ENCODE data around the gene QSOX2. TPM values are rescaled to one million over a fixed set of nuclear protein-coding genes. Genes with fewer than 3 reads are reported as not detected.

The QSOX2 gene
- polyA plus RNA-seq, 4 donors = 1.4 to 11.0 (median 4.3) TPM

DNA sequence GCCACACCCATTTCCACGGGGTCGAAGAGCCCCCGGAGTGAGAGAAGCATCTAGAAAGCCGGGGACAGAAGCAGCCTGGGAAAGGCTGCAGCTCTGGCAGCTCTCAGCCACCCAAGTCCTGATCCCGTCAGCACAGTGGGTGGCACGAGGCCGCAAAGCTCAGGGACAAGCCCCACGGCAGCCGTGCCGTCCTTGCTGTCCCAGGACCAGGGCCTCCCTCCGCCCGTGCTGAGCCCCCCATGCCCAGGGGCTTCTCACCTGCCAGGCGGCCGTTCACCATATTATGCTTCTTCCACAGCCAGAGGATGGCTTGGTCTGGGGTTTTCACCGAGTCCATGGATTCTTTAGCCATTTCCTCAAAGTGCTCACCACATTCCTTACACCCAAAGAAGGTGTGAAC is 34.6 kb downstream of the QSOX2 start:
- H3K27me3 ChIP-seq (ENCODE audit: control insufficient read depth in 3 of 3, insufficient read depth in 3 of 3, low read length in 3 of 3) = no peaks in the 10 kb centered on the region
- H3K4me1 ChIP-seq (ENCODE audit: control insufficient read depth in 3 of 3, insufficient read depth in 2 of 3, low read depth in 1 of 3, low read length in 2 of 3) = no peaks in the 10 kb centered on the region
- WGBS, 3 donors = 92 to 93% (median 92%) methylated on average over 14 to 15 of the region's 15 CpGs
- H3K27ac ChIP-seq (ENCODE audit: low read depth in 1 of 3, low read length in 2 of 3) = no peak overlapping the region
- H3K36me3 ChIP-seq (ENCODE audit: control insufficient read depth in 3 of 3, insufficient read depth in 2 of 3, low read depth in 1 of 3, low read length in 3 of 3) = peaks cover 3 to 75% (median 9%) of the 10 kb centered on the region in 3 donors
- H3K4me3 ChIP-seq (ENCODE audit: low read depth in 1 of 3, low read length in 3 of 3) = no peak overlapping the region
- DNase-seq (no peak), FAIRE-seq (no peak)
- peaks cover 0 to 9% of the 10 kb centered on the region in 2 donors for H3K9me3 ChIP-seq (ENCODE audit: control insufficient read depth in 2 of 2, insufficient read depth in 1 of 2, low read depth in 1 of 2, low read length in 1 of 2)

- 94 to 96% (median 95%) methylated on average over 16 of the region's 16 CpGs for WGBS, 3 donors
- Histone ChIP-seq H3K9me3 (ENCODE audit: control insufficient read depth in 2 of 2, insufficient read depth in 1 of 2, low read depth in 1 of 2, low read length in 1 of 2) (peaks cover 0 to 9% of the 10 kb centered on the region in 2 donors), H3K4me3 (ENCODE audit: low read depth in 1 of 3, low read length in 3 of 3) (no peak overlapping the region), H3K27ac (ENCODE audit: low read depth in 1 of 3, low read length in 2 of 3) (no peak overlapping the region), H3K36me3 (ENCODE audit: control insufficient read depth in 3 of 3, insufficient read depth in 2 of 3, low read depth in 1 of 3, low read length in 3 of 3) (peaks cover 3 to 75% (median 9%) of the 10 kb centered on the region in 3 donors), H3K4me1 (ENCODE audit: control insufficient read depth in 3 of 3, insufficient read depth in 2 of 3, low read depth in 1 of 3, low read length in 2 of 3) (no peaks in the 10 kb centered on the region), H3K27me3 (ENCODE audit: control insufficient read depth in 3 of 3, insufficient read depth in 3 of 3, low read length in 3 of 3) (peaks cover 0 to 3% (median 0%) of the 10 kb centered on the region in 3 donors)
- DNase-seq (no peak), FAIRE-seq (no peak)
These were observed 35.3 kb downstream of the QSOX2 start for GRCh38 chr9:136210276-136210675.

DNA sequence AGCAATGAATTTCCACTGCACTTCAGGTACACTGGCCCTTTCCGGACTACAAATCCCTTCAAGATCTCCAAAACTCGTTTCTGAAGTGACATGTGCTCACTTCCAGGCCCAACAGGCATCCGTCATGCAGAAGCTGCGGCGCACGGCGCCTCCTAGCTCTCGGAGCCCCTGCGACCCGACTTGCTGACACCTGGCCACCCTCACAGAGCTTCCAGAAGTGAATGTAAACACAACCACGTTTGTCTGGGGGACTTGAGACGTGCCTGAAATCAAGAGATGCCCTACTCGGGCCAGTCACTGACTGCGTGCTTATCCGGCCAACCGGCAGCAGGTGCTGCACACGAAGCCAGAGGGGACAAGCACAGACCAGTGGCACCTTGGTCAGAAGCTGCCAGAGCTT is 35.8 kb downstream of the QSOX2 start:
- peaks cover 3 to 72% (median 6%) of the 10 kb centered on the region in 3 donors for H3K36me3 ChIP-seq (ENCODE audit: control insufficient read depth in 3 of 3, insufficient read depth in 2 of 3, low read depth in 1 of 3, low read length in 3 of 3)
- no peak overlapping the region for H3K4me3 ChIP-seq (ENCODE audit: low read depth in 1 of 3, low read length in 3 of 3)
- DNase-seq = no peak
- H3K27ac ChIP-seq (ENCODE audit: low read depth in 1 of 3, low read length in 2 of 3) = no peak overlapping the region
- H3K27me3 ChIP-seq (ENCODE audit: control insufficient read depth in 3 of 3, insufficient read depth in 3 of 3, low read length in 3 of 3) = peaks cover 0 to 5% (median 0%) of the 10 kb centered on the region in 3 donors
- WGBS, 3 donors = 82 to 88% (median 87%) methylated on average over 17 of the region's 17 CpGs
- no peaks in the 10 kb centered on the region for H3K4me1 ChIP-seq (ENCODE audit: control insufficient read depth in 3 of 3, insufficient read depth in 2 of 3, low read depth in 1 of 3, low read length in 2 of 3)
- peaks cover 0 to 9% of the 10 kb centered on the region in 2 donors for H3K9me3 ChIP-seq (ENCODE audit: control insufficient read depth in 2 of 2, insufficient read depth in 1 of 2, low read depth in 1 of 2, low read length in 1 of 2)
- FAIRE-seq = no peak

DNA sequence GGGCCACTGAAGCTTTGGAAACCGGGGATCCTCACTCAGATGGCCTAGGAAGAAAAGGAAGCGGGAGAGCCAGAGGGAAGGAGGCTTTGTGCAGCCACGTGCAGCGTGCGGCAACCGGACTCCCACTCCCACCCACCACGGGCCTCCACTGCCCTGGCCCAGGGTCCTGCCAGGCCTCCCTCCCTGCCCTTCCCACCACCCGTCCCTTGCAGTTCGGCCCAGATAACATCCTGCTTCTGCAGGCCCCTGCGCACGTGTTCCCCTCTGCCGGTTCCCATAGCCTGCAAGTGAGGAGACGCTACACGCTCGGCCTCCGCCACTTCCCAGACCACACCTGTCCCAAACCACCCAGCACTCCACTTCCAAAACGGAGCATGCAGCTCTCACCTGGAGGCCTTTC is 36.4 kb downstream of the QSOX2 start:
- peaks cover 3 to 66% (median 6%) of the 10 kb centered on the region in 3 donors for H3K36me3 ChIP-seq (ENCODE audit: control insufficient read depth in 3 of 3, insufficient read depth in 2 of 3, low read depth in 1 of 3, low read length in 3 of 3)
- no peaks in the 10 kb centered on the region for H3K4me1 ChIP-seq (ENCODE audit: control insufficient read depth in 3 of 3, insufficient read depth in 2 of 3, low read depth in 1 of 3, low read length in 2 of 3)
- 94 to 96% (median 95%) methylated on average over 13 to 17 of the region's 17 CpGs for WGBS, 3 donors
- peaks cover 1 to 10% (median 4%) of the 10 kb centered on the region in 3 donors for H3K27me3 ChIP-seq (ENCODE audit: control insufficient read depth in 3 of 3, insufficient read depth in 3 of 3, low read length in 3 of 3)
- peaks cover 0 to 5% of the 10 kb centered on the region in 2 donors for H3K9me3 ChIP-seq (ENCODE audit: control insufficient read depth in 2 of 2, insufficient read depth in 1 of 2, low read depth in 1 of 2, low read length in 1 of 2)
- FAIRE-seq = no peak
- H3K4me3 ChIP-seq (ENCODE audit: low read depth in 1 of 3, low read length in 3 of 3) = no peak overlapping the region
- DNase-seq = no peak
- no peak overlapping the region for H3K27ac ChIP-seq (ENCODE audit: low read depth in 1 of 3, low read length in 2 of 3)

GRCh38 chr9:136208675-136209074 is 36.9 kb downstream of the QSOX2 start:
- Histone ChIP-seq H3K36me3 (ENCODE audit: control insufficient read depth in 3 of 3, insufficient read depth in 2 of 3, low read depth in 1 of 3, low read length in 3 of 3) (peaks cover 3 to 62% (median 4%) of the 10 kb centered on the region in 3 donors), H3K4me3 (ENCODE audit: low read depth in 1 of 3, low read length in 3 of 3) (no peak overlapping the region), H3K27ac (ENCODE audit: low read depth in 1 of 3, low read length in 2 of 3) (no peak overlapping the region), H3K4me1 (ENCODE audit: control insufficient read depth in 3 of 3, insufficient read depth in 2 of 3, low read depth in 1 of 3, low read length in 2 of 3) (no peaks in the 10 kb centered on the region), H3K27me3 (ENCODE audit: control insufficient read depth in 3 of 3, insufficient read depth in 3 of 3, low read length in 3 of 3) (peaks cover 7 to 16% (median 9%) of the 10 kb centered on the region in 3 donors), H3K9me3 (ENCODE audit: control insufficient read depth in 2 of 2, insufficient read depth in 1 of 2, low read depth in 1 of 2, low read length in 1 of 2) (peaks cover 0 to 2% of the 10 kb centered on the region in 2 donors)
- 87 to 89% (median 88%) methylated on average over 17 of the region's 17 CpGs for WGBS, 3 donors
- no peak for DNase-seq
- FAIRE-seq = no peak

DNA sequence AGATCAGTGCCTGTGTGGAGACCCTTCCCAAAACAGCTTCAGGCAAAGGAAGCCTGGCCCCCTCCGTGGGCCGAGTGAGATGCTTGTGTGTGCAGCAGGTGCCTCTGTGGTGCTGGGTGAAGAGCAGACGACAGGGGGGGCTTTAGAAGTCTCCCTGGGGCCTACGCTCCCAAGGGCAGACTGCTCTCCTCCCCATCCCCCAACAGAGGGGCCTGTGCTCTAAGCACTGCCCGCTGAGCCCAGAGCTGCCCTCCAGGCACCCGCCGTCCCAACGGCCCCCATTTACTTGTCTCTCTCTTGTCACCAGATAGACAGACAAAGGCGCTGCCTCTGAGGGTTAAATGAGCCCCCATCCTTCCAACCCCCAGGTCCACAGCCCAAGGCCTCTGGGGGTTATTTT is 38.0 kb downstream of the QSOX2 start:
- Histone ChIP-seq H3K36me3 (ENCODE audit: control insufficient read depth in 3 of 3, insufficient read depth in 2 of 3, low read depth in 1 of 3, low read length in 3 of 3) (peaks cover 3 to 53% (median 3%) of the 10 kb centered on the region in 3 donors), H3K27ac (ENCODE audit: low read depth in 1 of 3, low read length in 2 of 3) (no peak overlapping the region), H3K27me3 (ENCODE audit: control insufficient read depth in 3 of 3, insufficient read depth in 3 of 3, low read length in 3 of 3) (peaks cover 10 to 22% (median 15%) of the 10 kb centered on the region in 3 donors), H3K4me1 (ENCODE audit: control insufficient read depth in 3 of 3, insufficient read depth in 2 of 3, low read depth in 1 of 3, low read length in 2 of 3) (no peaks in the 10 kb centered on the region), H3K4me3 (ENCODE audit: low read depth in 1 of 3, low read length in 3 of 3) (no peak overlapping the region), H3K9me3 (ENCODE audit: control insufficient read depth in 2 of 2, insufficient read depth in 1 of 2, low read depth in 1 of 2, low read length in 1 of 2) (no peaks in the 10 kb centered on the region)
- 85 to 94% (median 92%) methylated on average over 9 of the region's 9 CpGs for WGBS, 3 donors
- FAIRE-seq = no peak
- DNase-seq = no peak

DNA sequence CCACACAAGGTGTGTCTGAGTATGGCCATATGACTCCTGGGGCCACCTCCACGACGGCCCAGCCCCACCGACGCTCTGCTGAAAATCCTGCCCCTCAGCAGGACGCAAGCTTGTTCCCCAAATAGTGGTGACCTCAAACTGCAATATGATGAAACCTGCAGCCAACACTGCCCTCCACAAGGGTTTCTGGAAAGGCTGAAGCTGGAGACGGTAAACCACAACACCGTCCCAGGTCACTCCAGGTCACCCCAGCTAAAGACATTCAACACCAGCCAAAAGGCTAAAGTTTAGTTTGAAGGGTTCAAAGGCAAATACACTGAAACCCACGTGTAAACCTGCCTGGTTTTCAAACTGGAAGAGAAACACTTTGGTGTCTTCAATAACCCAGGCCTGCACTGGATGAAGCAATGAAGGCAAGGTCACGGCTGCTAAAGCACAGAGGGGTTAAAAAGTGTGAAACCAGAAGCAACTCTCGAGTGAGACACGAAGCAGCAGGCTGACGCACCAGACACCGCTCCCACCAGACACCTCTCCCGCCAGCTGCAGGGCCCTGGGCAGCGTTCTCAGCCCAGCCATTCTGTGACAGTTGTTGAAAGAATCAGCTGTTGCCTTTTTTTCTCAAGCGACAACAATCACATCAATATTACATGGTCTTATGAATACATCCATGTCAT is 38.9 kb downstream of the QSOX2 start:
- no peaks in the 10 kb centered on the region for H3K4me1 ChIP-seq (ENCODE audit: control insufficient read depth in 3 of 3, insufficient read depth in 2 of 3, low read depth in 1 of 3, low read length in 2 of 3)
- WGBS, 3 donors = 77 to 84% (median 77%) methylated on average over 16 of the region's 16 CpGs

GRCh38 chr9:136205707-136205992 is 40.0 kb downstream of the QSOX2 start:
- Histone ChIP-seq H3K4me3 (ENCODE audit: low read depth in 1 of 3, low read length in 3 of 3) (no peak overlapping the region), H3K27ac (ENCODE audit: low read depth in 1 of 3, low read length in 2 of 3) (no peak overlapping the region), H3K27me3 (ENCODE audit: control insufficient read depth in 3 of 3, insufficient read depth in 3 of 3, low read length in 3 of 3) (peaks cover 21 to 40% (median 27%) of the 10 kb centered on the region in 3 donors), H3K36me3 (ENCODE audit: control insufficient read depth in 3 of 3, insufficient read depth in 2 of 3, low read depth in 1 of 3, low read length in 3 of 3) (peaks cover 3 to 35% (median 3%) of the 10 kb centered on the region in 3 donors), H3K4me1 (ENCODE audit: control insufficient read depth in 3 of 3, insufficient read depth in 2 of 3, low read depth in 1 of 3, low read length in 2 of 3) (no peaks in the 10 kb centered on the region), H3K9me3 (ENCODE audit: control insufficient read depth in 2 of 2, insufficient read depth in 1 of 2, low read depth in 1 of 2, low read length in 1 of 2) (no peaks in the 10 kb centered on the region)
- no peak for FAIRE-seq
- no peak for DNase-seq
- 83 to 88% (median 87%) methylated on average over 5 of the region's 5 CpGs for WGBS, 3 donors

More for the DNA sequence above, 38.9 kb downstream of the QSOX2 start:
- H3K27me3 ChIP-seq (ENCODE audit: control insufficient read depth in 3 of 3, insufficient read depth in 3 of 3, low read length in 3 of 3) = peaks cover 17 to 30% (median 19%) of the 10 kb centered on the region in 3 donors
- no peak overlapping the region for H3K4me3 ChIP-seq (ENCODE audit: low read depth in 1 of 3, low read length in 3 of 3)
- DNase-seq (no peak), FAIRE-seq (no peak)
- no peak overlapping the region for H3K27ac ChIP-seq (ENCODE audit: low read depth in 1 of 3, low read length in 2 of 3)
- peaks cover 3 to 44% (median 3%) of the 10 kb centered on the region in 3 donors for H3K36me3 ChIP-seq (ENCODE audit: control insufficient read depth in 3 of 3, insufficient read depth in 2 of 3, low read depth in 1 of 3, low read length in 3 of 3)
- H3K9me3 ChIP-seq (ENCODE audit: control insufficient read depth in 2 of 2, insufficient read depth in 1 of 2, low read depth in 1 of 2, low read length in 1 of 2) = no peaks in the 10 kb centered on the region

Measured in small intestine (tissue), 7 donors.